GM12878 (cell line): ENCODE data around the gene KLHL2. TPM values are rescaled to one million over a fixed set of nuclear protein-coding genes. Genes with fewer than 3 reads are reported as not detected.

Experiments used
- ATAC-seq: fragments of 200-7000 bp; cut with Tn5 transposase; 3 replicates; pipeline ENCODE4 v1.9.1; 2020; ENCODE audit warnings: mild to moderate bottlenecking, moderate library complexity
- BruUV-seq: library from RNA; stranded (reverse); fragments of 400-500 nt; replicated peaks from 2 replicates; lab custom pipeline; 2021; lab: Mats Ljungman, UMichigan
- CTCF ChIA-PET: fragments of 300-600 bp; sonication (Branson Sonifier 250); formaldehyde crosslinking; extraction: SDS; loops from one replicate; lab custom pipeline; 2021; ENCODE audit warnings: inconsistent platforms; lab: Yijun Ruan, JAX
- POLR2A ChIA-PET: fragments of 350-600 bp; formaldehyde crosslinking; extraction: SDS; loops from one replicate; lab custom pipeline; 2021; ENCODE audit warnings: inconsistent platforms; lab: Charles Lee
- RAD21 ChIA-PET: fragments of 300-600 bp; sonication (Branson Sonifier 250); formaldehyde crosslinking; loops from one replicate; lab custom pipeline; 2023; ENCODE audit warnings: antibody characterized with exemption; ENCODE audit not compliant: unreplicated experiment; lab: Charles Lee
- SMC1A ChIA-PET: fragments of 300-600 bp; sonication (Branson Sonifier 250); formaldehyde crosslinking; loops from one replicate; lab custom pipeline; 2023; ENCODE audit not compliant: unreplicated experiment, uncharacterized antibody; lab: Charles Lee
- DNase-seq: peaks from one replicate; pipeline ENCODE4 v3.0.0-alpha.2; 2011; ENCODE audit warnings: low read depth, low spot score
- FAIRE-seq: peaks from 3 replicates; lab custom pipeline; 2011; peaks lifted over from hg19 to GRCh38; lab: Jason Lieb, UNC
- H2AFZ ChIP-seq: 2 replicates; pipeline ENCODE4 v1.6.0; 2011; ENCODE audit warnings: low read depth, low read length, control low read depth; ENCODE audit not compliant: control insufficient read depth
- H3K27ac ChIP-seq: 2 replicates; pipeline ENCODE4 v1.5.1; 2011; ENCODE audit warnings: control low read depth; ENCODE audit not compliant: control insufficient read depth, insufficient read depth
- H3K27me3 ChIP-seq, 2 experiments: replicated peaks in 1 of 2; 2 replicates each; pipeline versions ENCODE4 v1.6.0 to v1.6.1; 2011; ENCODE audit warnings: low read length in 1 of 2; ENCODE audit not compliant: control insufficient read depth in 2 of 2, insufficient read depth in 2 of 2
- H3K36me3 ChIP-seq, 2 experiments: 2 replicates each; pipeline ENCODE4 v1.5.1; 2011; ENCODE audit warnings: low read length in 1 of 2; ENCODE audit not compliant: control insufficient read depth in 2 of 2, insufficient read depth in 2 of 2
- H3K4me1 ChIP-seq: 2 replicates; pipeline ENCODE4 v1.6.1; 2011; ENCODE audit warnings: mild to moderate bottlenecking, low read length, moderate library complexity, mixed read lengths; ENCODE audit not compliant: control insufficient read depth, insufficient read depth
- H3K4me2 ChIP-seq: 2 replicates; pipeline ENCODE4 v1.6.0; 2011; ENCODE audit warnings: control low read depth; ENCODE audit not compliant: control insufficient read depth, insufficient read depth
- H3K4me3 ChIP-seq: fragments of 200-600 bp; sonication (generic); 2 replicates; pipeline ENCODE4 v1.5.1; 2016
- H3K79me2 ChIP-seq: 2 replicates; pipeline ENCODE4 v1.6.0; 2011; ENCODE audit warnings: low read length; ENCODE audit not compliant: control insufficient read depth, insufficient read depth
- H3K9ac ChIP-seq: 2 replicates; pipeline ENCODE4 v1.8.0; 2011; ENCODE audit warnings: low read length, control low read depth, mixed read lengths; ENCODE audit not compliant: control insufficient read depth, insufficient read depth
- H3K9me3 ChIP-seq: replicated peaks from 3 replicates; pipeline ENCODE4 v1.5.1; 2011; ENCODE audit warnings: mild to moderate bottlenecking, low read length; ENCODE audit not compliant: control insufficient read depth, insufficient read depth
- H4K20me1 ChIP-seq: 2 replicates; pipeline ENCODE4 v1.6.0; 2011; ENCODE audit not compliant: control insufficient read depth, insufficient read depth
- ATF7 ChIP-seq: fragments of 450-650 bp; IDR thresholded peaks from 2 replicates; pipeline ENCODE4 v1.6.1; 2016; ENCODE audit warnings: low read depth, mild to moderate bottlenecking
- BMI1 ChIP-seq: fragments of 450-650 bp; IDR thresholded peaks from 2 replicates; pipeline ENCODE4 v1.6.1; 2016; ENCODE audit warnings: mild to moderate bottlenecking, moderate library complexity, borderline replicate concordance
- HDAC6 ChIP-seq: fragments of 200-600 bp; sonication (generic); IDR thresholded peaks from one replicate; pipeline ENCODE4 v1.8.0; 2017; ENCODE audit warnings: antibody characterized with exemption; ENCODE audit not compliant: unreplicated experiment
- POU2F2 ChIP-seq: IDR thresholded peaks from 3 replicates; pipeline ENCODE4 v1.6.1; 2011; ENCODE audit warnings: low read depth, mild to moderate bottlenecking, low read length, borderline replicate concordance
- TBL1XR1 ChIP-seq: IDR thresholded peaks from 2 replicates; pipeline ENCODE4 v1.6.1; 2012; ENCODE audit warnings: low read depth, low read length, improper control_type of control experiment
- ZBED1 ChIP-seq: IDR thresholded peaks from 2 replicates; pipeline ENCODE4 v1.6.1; 2016; ENCODE audit warnings: borderline replicate concordance
- WGBS: methylation state at CpG from one replicate; pipeline ENCODE4 v1.1.6; 2016; ENCODE audit warnings: low lambda C conversion rate; ENCODE audit not compliant: insufficient replicate concordance, insufficient coverage; ENCODE audit errors: missing lambda C conversion rate; 5-methylcytosine and 5-hydroxymethylcytosine counted together
- in situ Hi-C: fragments of 300-500 bp; cut with MboI; formaldehyde crosslinking; loops from 9 replicates; pipeline ENCODE4 v1.14.3; 2018; ENCODE audit warnings: mixed read lengths
- intact Hi-C: fragments of 100-400 bp; cut with micrococcal nuclease; formaldehyde crosslinking; loops from one replicate; pipeline ENCODE4 v1.14.2; 2022; ENCODE audit not compliant: unreplicated experiment
- polyA plus RNA-seq, 11 experiments: library from polyadenylated mRNA; depleted of rRNA in 4 of 11; unstranded in 6 of 11; stranded (reverse) in 5 of 11; fragments of >200 nt; fragmentation: Nextera tagmentation in 4 of 11; fragmentation: Illumina TruSeq in 1 of 11; extraction: Ambion mirVana in 4 of 11; extraction: Trizol in 1 of 11; gene quantifications; 1 replicate in 1 of 11; 2 replicates in 10 of 11; pipeline versions ENCODE4 v1.2.1 to v1.2.3, GENCODE V29; 2011 to 2016; ENCODE audit warnings: inconsistent platforms in 2 of 11, missing spikeins in 2 of 11, low read depth in 1 of 11
- total RNA-seq, 4 experiments: library from RNA; depleted of rRNA in 3 of 4; stranded (reverse); fragments of >200 nt in 3 of 4; fragmentation: Illumina TruSeq in 1 of 4; extraction: Trizol in 1 of 4; gene quantifications; 2 replicates each; pipeline versions ENCODE4 v1.2.1 to v1.2.3, GENCODE V29; 2013 to 2021
- TF ChIP-seq, protein P1 (sequence below): fragments of 450-650 bp; IDR thresholded peaks from 2 replicates; pipeline ENCODE4 v1.6.1; 2016; ENCODE audit warnings: mild to moderate bottlenecking
- TF ChIP-seq, protein P2 (sequence below): fragments of 450-650 bp; formaldehyde crosslinking; IDR thresholded peaks from 2 replicates; pipeline ENCODE4 v1.5.0; 2022; ENCODE audit warnings: mild to moderate bottlenecking, missing genetic modification characterization

KLHL2 gene
- total and polyA plus RNA-seq, 10 of the 15 experiments (the other 5 are each of a cell fraction or from before 2014, with no cell fraction given) = 4.8 to 22.8 (median 12.9) TPM

DNA sequence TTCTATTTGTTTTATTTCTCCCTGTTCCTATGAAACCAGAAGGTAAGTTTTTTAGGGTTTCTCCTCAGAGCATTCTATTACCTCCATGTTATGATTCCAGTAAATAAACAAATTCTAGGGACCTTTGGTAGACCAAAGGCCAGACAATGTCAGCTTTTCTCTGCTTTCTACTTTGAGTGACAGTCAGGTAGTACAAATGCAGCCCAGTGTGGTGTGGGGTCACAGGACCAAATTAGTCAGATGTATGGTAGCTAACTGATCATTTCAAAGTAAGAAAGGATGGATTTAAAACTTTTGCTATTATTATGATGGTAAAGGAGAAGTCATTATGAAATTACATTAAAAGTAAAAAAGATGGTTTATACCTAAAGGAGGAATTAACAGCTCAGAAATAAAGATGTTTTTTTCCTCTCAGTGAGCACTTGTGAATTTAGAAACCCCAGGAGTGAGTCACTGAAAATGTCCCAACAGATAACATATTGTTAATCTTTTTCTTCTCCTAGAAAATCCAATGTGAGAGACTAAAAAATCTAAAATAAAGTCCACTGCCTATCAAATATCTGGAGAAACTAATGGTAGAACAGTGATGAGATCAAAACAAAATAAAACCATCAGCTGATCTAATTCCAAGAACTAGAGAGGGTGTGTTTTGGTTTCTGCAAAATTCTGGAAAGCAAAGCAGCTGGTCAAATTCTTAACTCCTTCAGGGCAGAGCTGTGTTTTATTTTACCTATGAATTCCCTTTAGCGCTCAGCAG lies 16.6 kb upstream of the KLHL2 start:
- FAIRE-seq (no peak), DNase-seq (no peak), ATAC-seq (no peak)
- Histone ChIP-seq H3K36me3 (no peaks in the 10 kb centered on the region), H3K27ac (no peak overlapping the region), H3K9ac (no peak overlapping the region), H3K79me2 (no peaks in the 10 kb centered on the region), H2AFZ (no peak overlapping the region), H3K4me1 (no peaks in the 10 kb centered on the region), H3K9me3 (no peaks in the 10 kb centered on the region; the same call in 2 of the 3 replicates), H4K20me1 (no peaks in the 10 kb centered on the region), H3K4me3 (no peak overlapping the region), H3K27me3 (no peaks in the 10 kb centered on the region), H3K4me2 (no peak overlapping the region)
- TF ChIP-seq ZBED1 = no peak
- TF ChIP-seq, protein P1, sequence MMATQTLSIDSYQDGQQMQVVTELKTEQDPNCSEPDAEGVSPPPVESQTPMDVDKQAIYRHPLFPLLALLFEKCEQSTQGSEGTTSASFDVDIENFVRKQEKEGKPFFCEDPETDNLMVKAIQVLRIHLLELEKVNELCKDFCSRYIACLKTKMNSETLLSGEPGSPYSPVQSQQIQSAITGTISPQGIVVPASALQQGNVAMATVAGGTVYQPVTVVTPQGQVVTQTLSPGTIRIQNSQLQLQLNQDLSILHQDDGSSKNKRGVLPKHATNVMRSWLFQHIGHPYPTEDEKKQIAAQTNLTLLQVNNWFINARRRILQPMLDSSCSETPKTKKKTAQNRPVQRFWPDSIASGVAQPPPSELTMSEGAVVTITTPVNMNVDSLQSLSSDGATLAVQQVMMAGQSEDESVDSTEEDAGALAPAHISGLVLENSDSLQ = peak; percentile 61; the same call in 1 of the 2 replicates
- 57% methylated on average over 1 of the region's 1 CpG for WGBS
- in situ Hi-C loops = no loop called here
- ChIA-PET POLR2A (no interaction called here), CTCF (interaction anchor here (0.6 to 1.3 kb wide), 4 partner anchors 13 to 206 kb away, joined by 3 read pairs; no protein-coding TSS in a partner anchor), RAD21 (interaction anchor here (1.1 kb wide), 1 partner anchor 12 kb away, joined by 3 read pairs; no protein-coding TSS in a partner anchor), SMC1A (interaction anchor here (0.8 to 1.6 kb wide), 4 partner anchors 13 to 21 kb away, joined by 3 to 4 read pairs (median 4); no protein-coding TSS in a partner anchor)
- no TSS peak for BruUV-seq
- intact Hi-C loops = no loop called here

DNA sequence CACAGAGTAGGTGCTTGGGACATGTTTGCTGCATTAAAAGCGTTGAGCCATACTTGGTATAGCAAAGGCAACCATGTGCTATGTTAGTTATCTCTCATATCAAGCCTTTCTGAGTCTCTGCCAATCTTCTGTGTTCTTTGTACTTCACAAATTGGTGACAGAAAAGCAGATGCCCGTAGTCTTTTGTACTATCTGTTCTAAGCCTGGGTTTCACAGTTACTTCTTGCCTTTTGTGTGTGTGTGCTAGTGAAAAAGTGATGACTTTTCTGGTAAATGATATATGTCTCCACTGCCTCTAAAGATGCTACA lies 16.1 kb upstream of the KLHL2 start:
- RAD21 ChIA-PET = interaction anchor here (1.1 kb wide), 1 partner anchor 12 kb away, joined by 3 read pairs; no protein-coding TSS in a partner anchor
- no peak overlapping the region for H3K9ac ChIP-seq
- no peak overlapping the region for H3K27ac ChIP-seq
- no peaks in the 10 kb centered on the region; the same call in 2 of the 3 replicates for H3K9me3 ChIP-seq
- intact Hi-C loops = no loop called here
- in situ Hi-C loops = no loop called here
- H3K79me2 ChIP-seq = no peaks in the 10 kb centered on the region
- no peak for DNase-seq
- FAIRE-seq = no peak
- ATAC-seq = no peak
- CTCF ChIA-PET = interaction anchor here (0.6 to 1.3 kb wide), 4 partner anchors 12 to 206 kb away, joined by 3 read pairs; no protein-coding TSS in a partner anchor
- no peaks in the 10 kb centered on the region for H3K27me3 ChIP-seq
- SMC1A ChIA-PET = interaction anchor here (0.6 to 1.6 kb wide), 5 partner anchors 13 to 85 kb away, joined by 3 to 4 read pairs (median 3); no protein-coding TSS in a partner anchor
- H3K4me2 ChIP-seq = no peak overlapping the region
- no peaks in the 10 kb centered on the region for H4K20me1 ChIP-seq
- no peak overlapping the region for H2AFZ ChIP-seq
- no peaks in the 10 kb centered on the region for H3K36me3 ChIP-seq
- no peak overlapping the region for H3K4me3 ChIP-seq
- H3K4me1 ChIP-seq = no peaks in the 10 kb centered on the region
- POLR2A ChIA-PET = no interaction called here
- 19% methylated on average over 2 of the region's 2 CpGs for WGBS
- no TSS peak for BruUV-seq
- no peak for TF ChIP-seq BMI1
- TF ChIP-seq ATF7 = no peak
- TF ChIP-seq HDAC6 = no peak
- TF ChIP-seq, protein P2, sequence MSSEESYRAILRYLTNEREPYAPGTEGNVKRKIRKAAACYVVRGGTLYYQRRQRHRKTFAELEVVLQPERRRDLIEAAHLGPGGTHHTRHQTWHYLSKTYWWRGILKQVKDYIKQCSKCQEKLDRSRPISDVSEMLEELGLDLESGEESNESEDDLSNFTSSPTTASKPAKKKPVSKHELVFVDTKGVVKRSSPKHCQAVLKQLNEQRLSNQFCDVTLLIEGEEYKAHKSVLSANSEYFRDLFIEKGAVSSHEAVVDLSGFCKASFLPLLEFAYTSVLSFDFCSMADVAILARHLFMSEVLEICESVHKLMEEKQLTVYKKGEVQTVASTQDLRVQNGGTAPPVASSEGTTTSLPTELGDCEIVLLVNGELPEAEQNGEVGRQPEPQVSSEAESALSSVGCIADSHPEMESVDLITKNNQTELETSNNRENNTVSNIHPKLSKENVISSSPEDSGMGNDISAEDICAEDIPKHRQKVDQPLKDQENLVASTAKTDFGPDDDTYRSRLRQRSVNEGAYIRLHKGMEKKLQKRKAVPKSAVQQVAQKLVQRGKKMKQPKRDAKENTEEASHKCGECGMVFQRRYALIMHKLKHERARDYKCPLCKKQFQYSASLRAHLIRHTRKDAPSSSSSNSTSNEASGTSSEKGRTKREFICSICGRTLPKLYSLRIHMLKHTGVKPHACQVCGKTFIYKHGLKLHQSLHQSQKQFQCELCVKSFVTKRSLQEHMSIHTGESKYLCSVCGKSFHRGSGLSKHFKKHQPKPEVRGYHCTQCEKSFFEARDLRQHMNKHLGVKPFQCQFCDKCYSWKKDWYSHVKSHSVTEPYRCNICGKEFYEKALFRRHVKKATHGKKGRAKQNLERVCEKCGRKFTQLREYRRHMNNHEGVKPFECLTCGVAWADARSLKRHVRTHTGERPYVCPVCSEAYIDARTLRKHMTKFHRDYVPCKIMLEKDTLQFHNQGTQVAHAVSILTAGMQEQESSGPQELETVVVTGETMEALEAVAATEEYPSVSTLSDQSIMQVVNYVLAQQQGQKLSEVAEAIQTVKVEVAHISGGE (CRISPR knock-in tag) = no peak
- no peak for TF ChIP-seq POU2F2
- no peak for TF ChIP-seq TBL1XR1
